Measurements from ENCODE around the gene NRBP1.

Gene NRBP1

GRCh38 chr2:27428213-27428977, at the start of gene NRBP1:
Gene NRBP1, plus strand, starts transcription at chr2:27428631. Its CDS starts 4,643 bp downstream, at chr2:27433274.
- DNase-seq (ENCODE audit: low spot score): peak; percentile 91

GRCh38 chr2:27378809-27379290, 49.6 kb upstream of the NRBP1 start:
- no peak for DNase-seq (ENCODE audit: low spot score)

DNA sequence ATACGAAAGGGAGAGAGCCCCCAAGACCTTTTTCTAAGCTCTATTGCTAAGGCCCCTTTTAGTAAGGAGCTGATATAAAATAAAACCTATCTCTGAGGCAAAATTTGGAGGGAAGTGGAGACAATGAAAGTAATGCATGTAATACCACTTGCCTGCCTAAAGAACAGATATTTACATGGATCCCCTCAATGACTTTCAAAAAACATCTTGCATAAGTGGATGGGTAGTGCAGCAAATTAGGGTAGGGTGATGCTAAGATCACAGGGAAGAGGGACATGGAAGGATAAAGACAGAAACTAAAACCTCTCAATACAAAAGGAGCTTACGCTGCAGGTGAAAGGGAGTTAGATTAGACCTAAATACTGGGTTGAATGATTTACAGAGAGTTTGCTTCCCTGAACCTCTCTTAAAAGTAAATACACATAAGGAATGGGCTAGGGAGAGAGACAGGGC, 49.0 kb upstream of the NRBP1 start:
- DNase-seq (ENCODE audit: low spot score): no peak

GRCh38 chr2:27379836-27380625, 48.4 kb upstream of the NRBP1 start:
- DNase-seq (ENCODE audit: low spot score): peak; percentile 44

DNA sequence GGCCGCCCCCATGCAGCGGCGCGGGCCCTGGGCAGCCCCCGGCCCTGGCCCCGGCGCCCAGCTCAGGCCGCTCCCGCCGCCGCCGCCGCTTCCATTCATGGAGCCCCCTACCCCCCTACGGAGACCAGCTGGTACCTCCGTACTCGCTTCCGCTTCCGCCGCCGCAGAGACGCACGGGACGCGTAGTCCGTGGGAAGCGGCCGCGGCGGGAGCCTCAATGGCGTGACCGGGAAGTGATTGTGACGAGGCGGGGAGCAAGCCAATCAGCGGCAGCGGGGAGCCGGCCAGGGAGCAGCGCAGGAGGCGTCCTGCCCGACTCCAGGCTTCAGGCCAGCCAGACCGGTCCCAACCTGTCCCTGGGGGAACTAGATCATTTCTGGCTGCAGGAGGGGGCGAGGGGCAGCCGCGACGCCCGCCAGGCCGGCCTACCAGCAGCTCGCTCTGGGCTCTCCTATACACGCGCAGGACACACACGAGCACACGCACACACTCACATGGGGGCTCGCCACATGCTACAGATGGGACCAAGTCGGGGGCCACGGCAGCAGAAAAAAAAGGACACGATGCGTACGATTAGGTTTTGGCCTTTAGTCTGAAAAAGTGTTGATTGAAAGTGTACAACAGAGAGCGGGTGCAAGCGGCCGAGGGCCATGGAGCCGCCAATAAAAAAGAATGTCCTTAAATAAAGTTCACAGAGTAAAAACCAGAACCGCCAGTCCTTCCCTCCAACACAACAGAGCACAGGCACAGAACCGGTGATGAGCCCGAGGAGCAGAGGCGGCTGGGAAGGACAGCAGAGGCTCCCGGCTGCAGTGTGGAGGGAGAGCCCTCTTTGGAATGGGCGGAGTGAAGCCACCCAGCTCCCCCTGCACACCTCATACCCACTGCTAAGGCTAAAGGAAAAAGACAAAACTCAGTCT, 47.5 kb upstream of the NRBP1 start, which contains the start of gene ZNF513:
Gene ZNF513, minus strand, starts transcription at position 109 of the 920 bp plus-strand sequence. CDS start 208 bp downstream, outside the sequence.
- peak; percentile 79 for DNase-seq (ENCODE audit: low spot score)

DNA sequence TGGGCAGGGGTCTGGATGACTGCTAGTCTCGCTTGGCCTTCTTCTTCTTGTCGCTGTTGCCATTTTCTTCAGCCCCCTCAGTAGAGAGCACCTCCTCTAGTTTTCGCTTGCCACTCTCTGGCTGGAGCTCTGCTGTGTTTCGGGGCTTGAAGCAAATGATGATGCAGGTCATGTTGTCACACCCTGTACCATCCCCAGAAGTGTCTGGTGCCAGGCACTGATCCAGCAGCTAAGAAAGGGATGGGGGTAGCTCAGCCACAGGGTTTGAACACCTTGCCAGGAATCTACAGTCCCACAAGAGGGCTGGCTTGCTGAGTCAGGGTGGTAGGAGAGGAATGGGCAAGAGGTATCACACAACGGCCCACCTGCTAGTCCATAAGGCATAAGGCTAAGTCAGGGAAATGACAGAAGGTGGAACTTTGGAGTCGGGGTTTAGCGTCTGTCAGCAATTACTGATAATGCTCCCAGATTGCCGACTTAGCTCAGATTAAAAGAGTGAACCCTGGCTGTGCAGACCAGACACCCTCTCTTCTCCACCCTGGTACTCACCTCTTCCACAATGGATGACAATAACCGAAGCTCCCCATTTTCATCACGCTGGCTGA, 46.8 kb upstream of the NRBP1 start:
- DNase-seq (ENCODE audit: low spot score): no peak

GRCh38 chr2:27390822-27391679, 37.4 kb upstream of the NRBP1 start:
- no peak for DNase-seq (ENCODE audit: low spot score)

DNA sequence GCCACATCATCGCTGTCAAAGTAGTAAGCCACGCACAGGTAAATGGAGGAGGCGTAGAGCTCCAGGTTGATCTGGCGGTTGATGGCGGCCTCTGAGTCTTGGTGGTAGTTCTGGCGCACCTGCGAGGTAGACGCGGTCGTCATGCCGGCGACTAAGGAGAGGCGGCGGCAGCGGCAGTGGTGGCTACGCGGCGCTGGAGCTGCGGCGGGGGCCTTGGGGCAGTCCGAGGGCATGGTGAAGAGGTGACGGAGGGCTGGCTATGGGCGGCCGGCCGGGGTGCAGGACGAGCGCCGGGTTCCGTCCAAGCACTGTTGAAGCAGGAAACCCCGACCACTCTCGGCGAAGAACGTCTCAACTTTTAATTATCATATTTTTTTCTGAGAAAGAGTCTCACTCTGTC, 35.2 kb upstream of the NRBP1 start:
- no peak for DNase-seq (ENCODE audit: low spot score)

- no peak for DNase-seq (ENCODE audit: low spot score)
These were observed 29.5 kb upstream of the NRBP1 start for GRCh38 chr2:27398962-27399361.

DNA sequence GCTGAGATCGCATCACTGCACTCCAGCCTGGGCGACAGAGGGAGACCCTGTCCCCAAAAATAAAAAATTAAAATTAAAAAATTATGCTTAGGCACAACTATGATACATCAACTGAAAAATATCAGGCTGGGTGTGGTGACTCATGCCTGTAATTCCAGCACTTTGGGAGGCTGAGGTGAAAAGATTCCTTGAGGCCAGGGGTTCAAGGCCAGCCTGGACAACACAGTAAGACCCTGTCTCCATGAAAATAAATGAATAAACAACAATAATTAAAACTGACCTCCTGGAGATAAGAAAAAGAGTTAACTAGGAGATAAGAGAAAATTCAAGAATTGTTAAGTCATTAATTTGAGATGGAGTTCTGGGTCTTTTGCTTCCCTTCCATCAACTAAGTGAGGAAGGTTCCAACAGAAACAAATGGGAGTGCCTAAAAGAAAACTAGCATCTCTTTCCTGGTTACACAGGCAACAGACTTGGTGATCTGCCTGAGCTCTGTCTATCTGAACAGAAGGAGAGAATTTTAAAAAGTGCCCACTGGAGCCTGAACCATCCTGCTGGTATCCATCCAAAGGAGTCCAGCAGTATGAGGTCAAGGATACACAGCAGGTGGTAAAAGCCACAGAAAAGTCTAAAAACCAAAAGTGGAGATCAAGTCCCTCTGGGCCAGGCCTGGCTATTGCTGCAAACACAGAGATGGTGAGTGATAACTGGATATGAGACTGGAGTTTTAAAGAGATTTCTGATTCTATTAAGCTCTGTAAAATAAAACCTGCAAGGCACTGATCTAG, 27.9 kb upstream of the NRBP1 start:
- no peak for DNase-seq (ENCODE audit: low spot score)

GRCh38 chr2:27407798-27408491, 20.5 kb upstream of the NRBP1 start:
- peak; percentile 73 for DNase-seq (ENCODE audit: low spot score)

DNA sequence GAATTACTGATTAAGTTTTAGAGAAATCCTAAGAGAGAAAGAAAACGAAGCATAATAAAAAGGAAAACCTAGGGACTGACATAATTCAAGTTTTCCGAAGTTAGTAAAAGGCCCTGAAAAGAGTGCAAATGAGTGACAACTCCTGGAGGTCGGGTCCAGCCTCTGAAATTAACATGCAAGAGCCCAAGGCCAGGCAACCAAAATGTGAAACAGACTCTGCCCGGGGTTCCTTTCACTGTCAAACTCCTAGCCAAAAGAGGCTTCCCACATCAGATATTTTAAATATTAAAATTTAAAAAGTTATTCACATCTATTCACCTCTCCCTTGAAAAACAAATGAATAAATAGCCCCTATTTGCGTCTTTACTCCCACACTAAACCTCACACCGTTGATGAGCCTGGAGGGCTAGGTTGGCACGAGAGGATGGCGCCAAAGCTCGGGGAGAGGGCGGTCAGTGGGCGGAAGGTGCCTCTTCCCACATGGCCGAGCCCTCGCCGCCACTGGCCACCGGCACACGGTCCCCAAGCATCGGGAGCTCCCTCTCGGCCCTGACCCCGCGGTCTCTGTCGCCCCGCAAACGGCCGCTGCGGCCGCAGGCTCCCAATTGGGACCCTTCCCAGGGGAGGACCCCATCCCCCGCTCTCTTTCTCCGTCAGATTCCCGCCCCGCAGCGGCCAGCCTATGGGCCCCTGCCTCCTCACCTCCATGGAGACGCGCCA, 19.7 kb upstream of the NRBP1 start:
- peak; percentile 33 for DNase-seq (ENCODE audit: low spot score)

DNA sequence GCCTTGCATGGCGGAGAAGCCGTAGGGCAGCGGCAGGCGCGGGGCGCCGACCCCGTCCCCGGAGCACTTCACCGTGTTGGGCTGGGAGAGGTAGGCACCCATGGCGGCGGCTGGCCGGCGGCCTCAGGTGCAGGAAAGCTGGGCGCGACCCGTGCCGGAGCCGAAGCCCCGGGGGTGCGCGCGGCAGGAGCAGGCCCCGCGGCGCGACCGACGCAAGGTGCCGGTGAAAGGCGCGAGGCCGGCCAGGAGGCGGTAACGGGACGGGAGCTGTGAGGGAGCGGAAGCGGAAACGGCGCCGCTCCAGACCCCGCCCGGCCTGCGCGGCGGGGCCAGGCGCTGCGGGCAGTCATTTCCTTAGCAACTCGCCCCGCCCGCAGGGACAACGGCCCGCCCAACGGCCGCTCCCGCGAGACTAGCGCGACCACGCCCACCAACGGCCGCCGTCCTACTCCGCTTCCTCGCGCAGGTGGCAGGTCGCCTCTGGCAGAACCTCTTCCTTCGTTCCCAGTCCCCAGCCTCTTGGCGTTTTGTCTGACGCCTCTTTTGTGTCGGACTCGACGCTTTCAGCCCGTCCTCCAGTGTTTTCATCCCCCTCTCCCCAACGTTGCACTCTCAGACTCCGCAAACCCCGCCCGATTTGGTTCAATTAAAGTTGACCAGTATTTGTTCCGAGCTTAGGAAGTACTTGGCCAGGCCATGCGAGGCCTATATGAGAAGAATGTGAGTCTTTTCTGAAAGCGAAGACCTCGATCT, 18.9 kb upstream of the NRBP1 start, which contains the start of gene PPM1G:
Gene PPM1G, minus strand, starts transcription at position 271 of the 753 bp plus-strand sequence. Its CDS starts 169 bp downstream, at position 102.
- peak; percentile 76 for DNase-seq (ENCODE audit: low spot score)

DNA sequence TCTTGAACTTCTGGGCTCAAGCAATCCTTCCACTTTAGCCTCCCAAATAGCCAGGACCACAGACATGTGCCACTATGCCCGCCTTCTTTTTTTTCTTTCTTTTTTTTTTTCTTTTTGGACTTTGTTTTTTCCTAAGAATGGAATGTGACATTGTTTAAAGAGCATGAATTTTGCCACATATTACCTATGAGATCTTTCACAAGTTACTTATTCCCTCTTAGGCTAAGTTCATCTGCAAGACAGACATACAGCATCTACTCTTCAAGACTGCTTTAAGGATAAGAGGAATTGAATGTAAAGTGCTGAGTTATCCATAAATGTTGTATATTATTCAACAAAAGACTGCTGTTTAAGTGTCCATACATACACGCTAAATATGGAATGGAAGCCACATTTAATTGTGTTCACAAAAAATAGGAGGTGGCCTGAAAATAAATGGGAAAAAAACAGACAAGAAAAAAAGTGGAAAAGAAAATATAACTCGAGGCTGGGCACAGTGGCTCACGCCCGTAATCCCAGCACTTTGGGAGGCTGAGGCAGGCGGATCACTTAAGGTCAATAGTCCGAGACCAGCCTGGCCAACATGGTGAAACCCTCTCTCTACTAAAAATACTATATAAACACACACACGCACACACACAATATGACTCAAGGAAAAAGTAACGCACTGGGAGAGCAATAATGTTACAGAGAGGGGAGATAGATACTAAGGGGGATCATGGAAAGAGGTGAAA, 15.8 kb upstream of the NRBP1 start:
- DNase-seq (ENCODE audit: low spot score): no peak

GRCh38 chr2:27416151-27416550, 12.3 kb upstream of the NRBP1 start:
- no peak for DNase-seq (ENCODE audit: low spot score)

DNA sequence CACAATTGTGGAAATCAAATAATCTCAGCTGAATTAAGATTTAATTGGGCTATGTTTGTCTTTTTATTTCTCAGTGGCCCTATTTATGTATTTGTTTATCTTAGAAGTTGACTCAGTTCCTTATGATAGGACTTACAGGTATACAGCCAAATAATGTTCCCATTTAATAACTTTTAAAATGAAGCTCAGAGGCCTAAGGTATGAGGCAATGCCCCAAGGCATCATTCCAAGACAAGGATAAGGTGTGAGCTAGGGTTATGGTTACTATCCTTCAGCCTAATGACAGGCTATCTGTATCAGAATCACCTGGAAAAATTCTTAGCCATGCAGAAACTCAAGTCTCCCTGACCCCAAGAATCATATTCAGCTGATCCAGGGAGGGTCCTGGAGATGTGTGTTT, 7.4 kb upstream of the NRBP1 start:
- DNase-seq (ENCODE audit: low spot score): no peak

Measured in HuH-7 (cell line).